ENCODE results near the gene URM1. TPM values are rescaled to one million over a fixed set of nuclear protein-coding genes. Genes with fewer than 3 reads are reported as not detected.

The URM1 gene
- total RNA-seq, 1 experiment from 2014 or later, result 45.4 TPM

GRCh38 chr9:128434340-128434739, 63.2 kb downstream of the URM1 start:
- BruUV-seq (replicated peaks), result no TSS peak
- no peaks in the 10 kb centered on the region for H3K27me3 ChIP-seq (ENCODE audit: control insufficient read depth, insufficient read depth, low read length)
- TF ChIP-seq TCF7L2 (IDR thresholded peaks at IDR 0.05; ENCODE audit: low read depth, low read length) (no peak), CTCF (IDR thresholded peaks at IDR 0.05) (no peak), SIN3A (IDR thresholded peaks at IDR 0.05; ENCODE audit: borderline replicate concordance, insufficient read depth, low read depth, low read length) (no peak), POLR2AphosphoS5 (IDR thresholded peaks at IDR 0.05; ENCODE audit: low read depth, low read length) (no peak)
- TF ChIP-seq, protein P1, sequence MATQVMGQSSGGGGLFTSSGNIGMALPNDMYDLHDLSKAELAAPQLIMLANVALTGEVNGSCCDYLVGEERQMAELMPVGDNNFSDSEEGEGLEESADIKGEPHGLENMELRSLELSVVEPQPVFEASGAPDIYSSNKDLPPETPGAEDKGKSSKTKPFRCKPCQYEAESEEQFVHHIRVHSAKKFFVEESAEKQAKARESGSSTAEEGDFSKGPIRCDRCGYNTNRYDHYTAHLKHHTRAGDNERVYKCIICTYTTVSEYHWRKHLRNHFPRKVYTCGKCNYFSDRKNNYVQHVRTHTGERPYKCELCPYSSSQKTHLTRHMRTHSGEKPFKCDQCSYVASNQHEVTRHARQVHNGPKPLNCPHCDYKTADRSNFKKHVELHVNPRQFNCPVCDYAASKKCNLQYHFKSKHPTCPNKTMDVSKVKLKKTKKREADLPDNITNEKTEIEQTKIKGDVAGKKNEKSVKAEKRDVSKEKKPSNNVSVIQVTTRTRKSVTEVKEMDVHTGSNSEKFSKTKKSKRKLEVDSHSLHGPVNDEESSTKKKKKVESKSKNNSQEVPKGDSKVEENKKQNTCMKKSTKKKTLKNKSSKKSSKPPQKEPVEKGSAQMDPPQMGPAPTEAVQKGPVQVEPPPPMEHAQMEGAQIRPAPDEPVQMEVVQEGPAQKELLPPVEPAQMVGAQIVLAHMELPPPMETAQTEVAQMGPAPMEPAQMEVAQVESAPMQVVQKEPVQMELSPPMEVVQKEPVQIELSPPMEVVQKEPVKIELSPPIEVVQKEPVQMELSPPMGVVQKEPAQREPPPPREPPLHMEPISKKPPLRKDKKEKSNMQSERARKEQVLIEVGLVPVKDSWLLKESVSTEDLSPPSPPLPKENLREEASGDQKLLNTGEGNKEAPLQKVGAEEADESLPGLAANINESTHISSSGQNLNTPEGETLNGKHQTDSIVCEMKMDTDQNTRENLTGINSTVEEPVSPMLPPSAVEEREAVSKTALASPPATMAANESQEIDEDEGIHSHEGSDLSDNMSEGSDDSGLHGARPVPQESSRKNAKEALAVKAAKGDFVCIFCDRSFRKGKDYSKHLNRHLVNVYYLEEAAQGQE (IDR thresholded peaks at IDR 0.05; ENCODE audit: insufficient read depth in 1 of 2, low read depth in 2 of 2, low read length in 1 of 2), result no peak
- DNase-seq (ENCODE audit: low read depth, low spot score) (no peak), ATAC-seq (no peak)
- no peak overlapping the region for H3K4me3 ChIP-seq (ENCODE audit: low read depth in 2 of 2, low read length in 2 of 2)
- H3K9me3 ChIP-seq (ENCODE audit: control insufficient read depth, insufficient read depth, low read depth, low read length), result no peaks in the 10 kb centered on the region
- ChIA-PET CTCF (no interaction called here), POLR2A (no interaction called here)
- H3K36me3 ChIP-seq (ENCODE audit: control insufficient read depth, insufficient read depth, low read length), result no peaks in the 10 kb centered on the region
- no peaks in the 10 kb centered on the region for H3K4me1 ChIP-seq (ENCODE audit: control insufficient read depth, insufficient read depth, low read length)
- in situ Hi-C loops (cut with HindIII; ENCODE audit: low pct_unique_long_range_greater_than_20kb, low sequenced_read_pairs) (no loop called here), intact Hi-C loops (cut with micrococcal nuclease; ENCODE audit: unreplicated experiment) (no loop called here)
- no peak overlapping the region for H3K27ac ChIP-seq (ENCODE audit: low read length)

DNA sequence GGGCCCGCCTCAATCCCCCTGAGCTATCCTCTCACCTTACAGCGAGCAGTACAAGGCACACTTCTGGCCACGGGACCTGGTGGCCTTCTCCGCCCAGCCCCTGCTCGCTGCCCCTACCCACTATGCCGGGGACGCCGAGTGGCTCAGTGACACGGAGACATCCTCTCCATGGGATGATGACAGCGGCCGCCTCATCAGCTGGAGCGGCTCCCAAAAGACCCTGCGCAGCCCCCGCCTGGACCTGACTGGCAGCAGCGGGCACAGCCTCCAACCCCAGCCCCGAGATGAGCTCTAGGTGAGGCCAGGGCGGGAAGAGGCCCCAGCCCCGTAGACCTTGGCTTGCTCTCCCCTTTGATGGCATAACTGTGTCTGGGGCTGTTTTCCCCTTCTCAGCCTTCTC, 64.4 kb downstream of the URM1 start:
- ATAC-seq (no peak), DNase-seq (ENCODE audit: low read depth, low spot score) (no peak)
- H3K27me3 ChIP-seq (ENCODE audit: control insufficient read depth, insufficient read depth, low read length), result no peaks in the 10 kb centered on the region
- no peaks in the 10 kb centered on the region for H3K36me3 ChIP-seq (ENCODE audit: control insufficient read depth, insufficient read depth, low read length)
- H3K4me3 ChIP-seq (ENCODE audit: low read depth in 2 of 2, low read length in 2 of 2), result no peak overlapping the region
- no peak for TF ChIP-seq POLR2AphosphoS5 (IDR thresholded peaks at IDR 0.05; ENCODE audit: low read depth, low read length)
- no peak for TF ChIP-seq TCF7L2 (IDR thresholded peaks at IDR 0.05; ENCODE audit: low read depth, low read length)
- TF ChIP-seq, protein P1 (IDR thresholded peaks at IDR 0.05; ENCODE audit: insufficient read depth in 1 of 2, low read depth in 2 of 2, low read length in 1 of 2), result no peak
- no peak for TF ChIP-seq SIN3A (IDR thresholded peaks at IDR 0.05; ENCODE audit: borderline replicate concordance, insufficient read depth, low read depth, low read length)
- no peak for TF ChIP-seq CTCF (IDR thresholded peaks at IDR 0.05)
- ChIA-PET POLR2A (no interaction called here), CTCF (no interaction called here)
- in situ Hi-C loops (cut with HindIII; ENCODE audit: low pct_unique_long_range_greater_than_20kb, low sequenced_read_pairs), result no loop called here
- no peaks in the 10 kb centered on the region for H3K9me3 ChIP-seq (ENCODE audit: control insufficient read depth, insufficient read depth, low read depth, low read length)
- no peak overlapping the region for H3K27ac ChIP-seq (ENCODE audit: low read length)
- intact Hi-C loops (cut with micrococcal nuclease; ENCODE audit: unreplicated experiment), result no loop called here
- H3K4me1 ChIP-seq (ENCODE audit: control insufficient read depth, insufficient read depth, low read length), result no peaks in the 10 kb centered on the region
- BruUV-seq (replicated peaks), result no TSS peak

Measured in Panc1 (cell line).